Stomach (tissue), 4 donors: ENCODE data around the gene STRN3.

Source experiments
- CTCF ChIP-seq, 7 experiments: fragments of 450-650 bp in 4 of 7; fragments of 200-600 bp in 3 of 7; sonication (generic) in 3 of 7; IDR thresholded peaks; one replicate each; pipeline ENCODE4 v1.5.1; 2016 to 2019; ENCODE audit warnings: antibody characterized with exemption in 7 of 7, control low read depth in 2 of 7, mild to moderate bottlenecking in 1 of 7
- EP300 ChIP-seq: sonication (generic); formaldehyde crosslinking; IDR thresholded peaks from one replicate; pipeline ENCODE4 v1.6.1; 2017; ENCODE audit warnings: antibody characterized with exemption
- POLR2A ChIP-seq, 4 donors: fragments of 450-650 bp; IDR thresholded peaks; one replicate each; pipeline ENCODE4 v1.6.1; 2016; ENCODE audit warnings: antibody characterized with exemption in 4 of 4, control low read depth in 2 of 4, mild to moderate bottlenecking in 1 of 4, moderate library complexity in 1 of 4
- POLR2AphosphoS5 ChIP-seq, 3 donors: sonication (generic); formaldehyde crosslinking; IDR thresholded peaks; one replicate each; pipeline ENCODE4 v1.6.1; 2016; ENCODE audit warnings: antibody characterized with exemption in 3 of 3

GRCh38 chr14:31003284-31003683 is 22.9 kb downstream of the STRN3 start:
- TF ChIP-seq CTCF (IDR thresholded peaks at IDR 0.05) (no peak), POLR2AphosphoS5 (IDR thresholded peaks at IDR 0.05) (no peak), POLR2A (IDR thresholded peaks at IDR 0.05) (no peak), EP300 (no peak)
